Inflammatory macrophage (primary cell): ENCODE results near the gene MAST4.

Source experiments
- DNase-seq, 2 donors: peaks; one replicate each; pipeline ENCODE4 v3.0.0-alpha.2; 2020 to 2022

MAST4 gene

GRCh38 chr5:67027171-67027570 is 431.0 kb downstream of the MAST4 start:
- DNase-seq, result no peak

- DNase-seq, result peak; percentile 45 to 46
Observed at GRCh38 chr5:67028371-67028770, 432.2 kb downstream of the MAST4 start.

- no peak for DNase-seq
Observed at GRCh38 chr5:67028941-67029340, 432.7 kb downstream of the MAST4 start.

GRCh38 chr5:67029481-67029880 is 433.3 kb downstream of the MAST4 start:
- DNase-seq, result no peak

- DNase-seq, result no peak
Observed at GRCh38 chr5:67030289-67031056, 434.3 kb downstream of the MAST4 start.

GRCh38 chr5:67031057-67031443 is 434.9 kb downstream of the MAST4 start:
- DNase-seq, result no peak

GRCh38 chr5:67031692-67032091 is 435.5 kb downstream of the MAST4 start:
- DNase-seq, result no peak

GRCh38 chr5:67032921-67033664 is 436.9 kb downstream of the MAST4 start:
- peak; percentile 36 to 70 for DNase-seq

- DNase-seq, result no peak
Observed at GRCh38 chr5:67033880-67034651, 437.9 kb downstream of the MAST4 start.

GRCh38 chr5:67035098-67035740 is 439.0 kb downstream of the MAST4 start:
- peak in 1 of 2 donors; percentile 3 for DNase-seq

- no peak for DNase-seq
Observed at GRCh38 chr5:67037171-67037570, 441.0 kb downstream of the MAST4 start.

- DNase-seq, result no peak
Observed at GRCh38 chr5:67038817-67039603, 442.8 kb downstream of the MAST4 start.

GRCh38 chr5:67042176-67043003 is 446.2 kb downstream of the MAST4 start:
- DNase-seq, result no peak

GRCh38 chr5:67043796-67044511 is 447.8 kb downstream of the MAST4 start:
- no peak for DNase-seq

GRCh38 chr5:67045816-67046740 is 449.9 kb downstream of the MAST4 start:
- no peak for DNase-seq

GRCh38 chr5:67047160-67047559 is 451.0 kb downstream of the MAST4 start:
- DNase-seq, result no peak

GRCh38 chr5:67047616-67048015 is 451.4 kb downstream of the MAST4 start:
- no peak for DNase-seq

- no peak for DNase-seq
Observed at GRCh38 chr5:67050125-67050524, 453.9 kb downstream of the MAST4 start.

GRCh38 chr5:67050635-67051034 is 454.4 kb downstream of the MAST4 start:
- DNase-seq, result no peak
